Parathyroid adenoma (tissue), 2 donors: ENCODE measurements around the gene SELENOT.
A peak's percentile ranks its signal among the peaks of the same experiment; 100 is the strongest.

Source experiments
- H2AFZ ChIP-seq: fragments of 300-600 bp; sonication (generic); one replicate; pipeline ENCODE4 v1.7.0; 2017; ENCODE audit warnings: antibody characterized with exemption, mild to moderate bottlenecking
- H3K27ac ChIP-seq: fragments of 300-600 bp; sonication (generic); one replicate; pipeline ENCODE4 v1.7.0; 2017
- H3K27me3 ChIP-seq: fragments of 300-600 bp; sonication (generic); one replicate; pipeline ENCODE4 v1.7.0; 2017; ENCODE audit warnings: low read length; ENCODE audit not compliant: control insufficient read depth, insufficient read depth
- H3K36me3 ChIP-seq: fragments of 300-600 bp; sonication (generic); one replicate; pipeline ENCODE4 v1.7.0; 2017; ENCODE audit warnings: low read length; ENCODE audit not compliant: control insufficient read depth, insufficient read depth
- H3K4me1 ChIP-seq: fragments of 300-600 bp; sonication (generic); one replicate; pipeline ENCODE4 v1.7.0; 2017; ENCODE audit warnings: control low read depth
- H3K4me2 ChIP-seq: fragments of 300-600 bp; sonication (generic); one replicate; pipeline ENCODE4 v1.7.0; 2017; ENCODE audit warnings: low read length
- H3K4me3 ChIP-seq: fragments of 300-600 bp; sonication (generic); one replicate; pipeline ENCODE4 v1.7.0; 2017; ENCODE audit warnings: low read depth, low read length
- H3K79me2 ChIP-seq: fragments of 300-600 bp; sonication (generic); one replicate; pipeline ENCODE4 v1.7.0; 2017; ENCODE audit warnings: control low read depth
- H3K9ac ChIP-seq: fragments of 300-600 bp; sonication (generic); one replicate; pipeline ENCODE4 v1.7.0; 2017; ENCODE audit warnings: mild to moderate bottlenecking
- H3K9me3 ChIP-seq: fragments of 300-600 bp; sonication (generic); one replicate; pipeline ENCODE4 v1.7.0; 2017; ENCODE audit warnings: low read length; ENCODE audit not compliant: control insufficient read depth
- CTCF ChIP-seq: fragments of 300-600 bp; sonication (generic); IDR thresholded peaks from one replicate; pipeline ENCODE4 v1.7.0; 2017; ENCODE audit warnings: antibody characterized with exemption, mild to moderate bottlenecking
- donor health status: primary hyperparathyroidism.

SELENOT gene

GRCh38 chr3:150605998-150606641, 3.0 kb downstream of the SELENOT start:
- H3K4me1 ChIP-seq: peaks cover 13% of the 10 kb centered on the region
- no peak overlapping the region for H2AFZ ChIP-seq
- H3K4me2 ChIP-seq: no peak overlapping the region
- H3K79me2 ChIP-seq: peaks cover 55% of the 10 kb centered on the region
- no peak overlapping the region for H3K9ac ChIP-seq
- H3K27ac ChIP-seq: no peak overlapping the region
- no peaks in the 10 kb centered on the region for H3K27me3 ChIP-seq
- no peaks in the 10 kb centered on the region for H3K36me3 ChIP-seq
- peak overlapping the region; percentile 2 for H3K4me3 ChIP-seq
- no peak for TF ChIP-seq CTCF
- no peaks in the 10 kb centered on the region for H3K9me3 ChIP-seq

- H3K4me2 ChIP-seq: peak overlapping the region; percentile 37
- H3K4me3 ChIP-seq: no peak overlapping the region
- TF ChIP-seq CTCF: no peak
- no peaks in the 10 kb centered on the region for H3K27me3 ChIP-seq
- H3K9ac ChIP-seq: no peak overlapping the region
- no peaks in the 10 kb centered on the region for H3K36me3 ChIP-seq
- peaks cover 55% of the 10 kb centered on the region for H3K79me2 ChIP-seq
- no peak overlapping the region for H2AFZ ChIP-seq
- no peak overlapping the region for H3K27ac ChIP-seq
- H3K9me3 ChIP-seq: no peaks in the 10 kb centered on the region
- peaks cover 13% of the 10 kb centered on the region for H3K4me1 ChIP-seq
Measured at GRCh38 chr3:150607267-150608065, 4.3 kb downstream of the SELENOT start.

GRCh38 chr3:150609988-150610387, 6.9 kb downstream of the SELENOT start:
- no peak for TF ChIP-seq CTCF
- Histone ChIP-seq H3K4me3 (no peak overlapping the region), H3K9ac (no peak overlapping the region), H3K27ac (no peak overlapping the region), H3K4me1 (peaks cover 16% of the 10 kb centered on the region), H3K27me3 (no peaks in the 10 kb centered on the region), H3K4me2 (peak overlapping the region; percentile 16), H3K36me3 (no peaks in the 10 kb centered on the region), H3K9me3 (no peaks in the 10 kb centered on the region), H3K79me2 (peaks cover 58% of the 10 kb centered on the region), H2AFZ (no peak overlapping the region)

GRCh38 chr3:150610785-150611184, 7.7 kb downstream of the SELENOT start:
- Histone ChIP-seq H3K36me3 (no peaks in the 10 kb centered on the region), H3K9me3 (no peaks in the 10 kb centered on the region), H3K4me3 (no peak overlapping the region), H3K9ac (no peak overlapping the region), H2AFZ (no peak overlapping the region), H3K4me1 (peaks cover 16% of the 10 kb centered on the region), H3K4me2 (no peak overlapping the region), H3K27me3 (no peaks in the 10 kb centered on the region), H3K79me2 (peaks cover 58% of the 10 kb centered on the region), H3K27ac (no peak overlapping the region)
- TF ChIP-seq CTCF: no peak
